Left lobe of liver (tissue), 2 donors: Measurements from ENCODE around the gene SMIM8. TPM values are rescaled to one million over a fixed set of nuclear protein-coding genes. Genes with fewer than 3 reads are reported as not detected.

Source experiments
- ATAC-seq: fragments of 200-7000 bp; cut with Tn5 transposase; one replicate; pipeline ENCODE4 v1.9.1; 2020; ENCODE audit warnings: mild to moderate bottlenecking, moderate library complexity
- DNase-seq: peaks from one replicate; pipeline ENCODE4 v3.0.0-alpha.2; 2020; ENCODE audit warnings: low spot score
- total RNA-seq: library from RNA; stranded (reverse); gene quantifications from one replicate; pipeline ENCODE4 v1.2.1, GENCODE V29; 2021
- donor health status: DM: no; HTN: no; CAD: no; lungs with moderate emphysema.
- donor health status: DM: no; HTN: yes; CAD: no.

Gene SMIM8
- total RNA-seq, 1 donor from 2014 or later = 5.0 TPM

- no peak for DNase-seq
- peak; percentile 34 for ATAC-seq
Measured at GRCh38 chr6:87333591-87334181, 11.3 kb downstream of the SMIM8 start.

- DNase-seq (no peak), ATAC-seq (no peak)
Measured at GRCh38 chr6:87334683-87335082, 12.3 kb downstream of the SMIM8 start.

GRCh38 chr6:87336367-87336766 lies 14.0 kb downstream of the SMIM8 start:
- DNase-seq = no peak
- no peak for ATAC-seq

GRCh38 chr6:87340230-87340629 lies 17.8 kb downstream of the SMIM8 start:
- ATAC-seq (no peak), DNase-seq (no peak)

- ATAC-seq = peak; percentile 34
- DNase-seq = no peak
Measured at GRCh38 chr6:87341158-87341557, 18.8 kb downstream of the SMIM8 start.

GRCh38 chr6:87341899-87342298 lies 19.5 kb downstream of the SMIM8 start:
- DNase-seq = no peak
- no peak for ATAC-seq

GRCh38 chr6:87342829-87343228 lies 20.4 kb downstream of the SMIM8 start:
- no peak for ATAC-seq
- no peak for DNase-seq

GRCh38 chr6:87344731-87345130 lies 22.3 kb downstream of the SMIM8 start, which contains the start of gene C6orf163:
TSS of gene C6orf163 (plus strand) at chr6:87344813. CDS start at chr6:87345100, 287 bp downstream.
- DNase-seq = no peak
- ATAC-seq = no peak

GRCh38 chr6:87346700-87347099 lies 24.3 kb downstream of the SMIM8 start:
- ATAC-seq (peak; percentile 71), DNase-seq (no peak)

GRCh38 chr6:87349896-87350295 lies 27.5 kb downstream of the SMIM8 start:
- DNase-seq = no peak
- no peak for ATAC-seq

GRCh38 chr6:87350516-87350915 lies 28.1 kb downstream of the SMIM8 start:
- ATAC-seq (no peak), DNase-seq (no peak)

- ATAC-seq (no peak), DNase-seq (no peak)
Measured at GRCh38 chr6:87351583-87351982, 29.2 kb downstream of the SMIM8 start.

GRCh38 chr6:87356181-87356580 lies 33.8 kb downstream of the SMIM8 start:
- no peak for ATAC-seq
- no peak for DNase-seq

- DNase-seq = no peak
- no peak for ATAC-seq
Measured at GRCh38 chr6:87357479-87358196, 35.2 kb downstream of the SMIM8 start.

GRCh38 chr6:87364602-87365252 lies 42.3 kb downstream of the SMIM8 start:
- no peak for DNase-seq
- no peak for ATAC-seq

GRCh38 chr6:87366072-87366827 lies 43.9 kb downstream of the SMIM8 start:
- ATAC-seq (no peak), DNase-seq (no peak)

- ATAC-seq = no peak
- DNase-seq = no peak
Measured at GRCh38 chr6:87366899-87367298, 44.5 kb downstream of the SMIM8 start.

GRCh38 chr6:87373377-87373776 lies 51.0 kb downstream of the SMIM8 start:
- ATAC-seq (no peak), DNase-seq (no peak)

- DNase-seq (no peak), ATAC-seq (no peak)
Measured at GRCh38 chr6:87375315-87375714, 52.9 kb downstream of the SMIM8 start.

- ATAC-seq (no peak), DNase-seq (no peak)
Measured at GRCh38 chr6:87376643-87377042, 54.3 kb downstream of the SMIM8 start.

GRCh38 chr6:87378947-87379346 lies 56.6 kb downstream of the SMIM8 start:
- ATAC-seq (no peak), DNase-seq (no peak)
